Suprapubic skin (tissue), 4 donors: ENCODE measurements around the gene CDC5L.

Experiments used
- EP300 ChIP-seq: sonication (generic); formaldehyde crosslinking; IDR thresholded peaks from one replicate; pipeline ENCODE4 v1.6.1; 2017; ENCODE audit warnings: antibody characterized with exemption
- POLR2A ChIP-seq, 2 donors: fragments of 450-650 bp; IDR thresholded peaks; one replicate each; pipeline ENCODE4 v1.6.1; 2017; ENCODE audit warnings: antibody characterized with exemption in 2 of 2, mild to moderate bottlenecking in 2 of 2, moderate library complexity in 2 of 2
- POLR2AphosphoS5 ChIP-seq, 3 donors: sonication (generic); formaldehyde crosslinking; IDR thresholded peaks; one replicate each; pipeline ENCODE4 v1.6.1; 2017; ENCODE audit warnings: antibody characterized with exemption in 3 of 3
- TF ChIP-seq, protein P1 (sequence below), 2 donors: fragments of 200-600 bp in 1 of 2; fragments of 450-650 bp in 1 of 2; sonication (generic) in 1 of 2; IDR thresholded peaks; one replicate each; pipeline ENCODE4 v1.5.1; 2016 to 2019; ENCODE audit warnings: antibody characterized with exemption in 2 of 2, mild to moderate bottlenecking in 1 of 2, moderate library complexity in 1 of 2

DNA sequence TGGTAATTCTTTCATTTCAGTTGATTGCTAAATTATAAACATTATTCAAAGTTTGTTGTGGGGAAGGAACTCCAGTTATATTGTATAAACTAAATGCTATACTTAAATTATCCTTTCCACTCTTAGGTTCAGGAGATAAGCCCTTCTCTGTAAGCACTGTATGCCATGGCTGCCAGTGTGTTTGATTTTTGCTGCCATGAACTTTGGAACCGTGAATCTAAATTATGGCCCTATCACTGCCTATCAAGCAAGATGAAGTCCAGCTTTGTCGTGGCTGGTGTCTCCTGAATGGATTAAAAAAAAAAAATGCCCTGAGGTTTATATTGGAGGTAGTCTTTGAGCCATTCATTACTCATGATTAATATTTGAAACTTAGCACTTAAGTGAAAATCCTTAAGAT, 44.7 kb downstream of the CDC5L start:
- TF ChIP-seq, protein P1, sequence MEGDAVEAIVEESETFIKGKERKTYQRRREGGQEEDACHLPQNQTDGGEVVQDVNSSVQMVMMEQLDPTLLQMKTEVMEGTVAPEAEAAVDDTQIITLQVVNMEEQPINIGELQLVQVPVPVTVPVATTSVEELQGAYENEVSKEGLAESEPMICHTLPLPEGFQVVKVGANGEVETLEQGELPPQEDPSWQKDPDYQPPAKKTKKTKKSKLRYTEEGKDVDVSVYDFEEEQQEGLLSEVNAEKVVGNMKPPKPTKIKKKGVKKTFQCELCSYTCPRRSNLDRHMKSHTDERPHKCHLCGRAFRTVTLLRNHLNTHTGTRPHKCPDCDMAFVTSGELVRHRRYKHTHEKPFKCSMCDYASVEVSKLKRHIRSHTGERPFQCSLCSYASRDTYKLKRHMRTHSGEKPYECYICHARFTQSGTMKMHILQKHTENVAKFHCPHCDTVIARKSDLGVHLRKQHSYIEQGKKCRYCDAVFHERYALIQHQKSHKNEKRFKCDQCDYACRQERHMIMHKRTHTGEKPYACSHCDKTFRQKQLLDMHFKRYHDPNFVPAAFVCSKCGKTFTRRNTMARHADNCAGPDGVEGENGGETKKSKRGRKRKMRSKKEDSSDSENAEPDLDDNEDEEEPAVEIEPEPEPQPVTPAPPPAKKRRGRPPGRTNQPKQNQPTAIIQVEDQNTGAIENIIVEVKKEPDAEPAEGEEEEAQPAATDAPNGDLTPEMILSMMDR (IDR thresholded peaks at IDR 0.05), result no peak
- TF ChIP-seq EP300, result no peak
- TF ChIP-seq POLR2A (IDR thresholded peaks at IDR 0.05), result no peak
- TF ChIP-seq POLR2AphosphoS5 (IDR thresholded peaks at IDR 0.05), result no peak
